Epithelial cell of esophagus (primary cell): Measurements from ENCODE around the gene NANOS1.

Experiments used
- DNase-seq: peaks from one replicate; pipeline ENCODE4 v3.0.0; 2010; ENCODE audit warnings: low read depth
- H3K4me3 ChIP-seq: 2 replicates; pipeline ENCODE4 v1.5.1; 2011; ENCODE audit warnings: mild to moderate bottlenecking, low read length, control low read depth
- CTCF ChIP-seq: IDR thresholded peaks from 2 replicates; pipeline ENCODE4 v1.5.1; 2011; ENCODE audit warnings: low read depth, mild to moderate bottlenecking, low read length, control low read depth, inconsistent platforms; ENCODE audit not compliant: insufficient read depth; ENCODE audit errors: missing control alignments

Gene NANOS1

GRCh38 chr10:119058010-119058409 lies 28.5 kb downstream of the NANOS1 start:
- TF ChIP-seq CTCF = no peak
- H3K4me3 ChIP-seq = no peak overlapping the region
- no peak for DNase-seq

- DNase-seq = no peak
- TF ChIP-seq CTCF = no peak
- H3K4me3 ChIP-seq = no peak overlapping the region
Measured at GRCh38 chr10:119059557-119059956, 30.0 kb downstream of the NANOS1 start.

GRCh38 chr10:119060107-119060506 lies 30.6 kb downstream of the NANOS1 start:
- TF ChIP-seq CTCF = no peak
- H3K4me3 ChIP-seq = no peak overlapping the region
- DNase-seq = no peak

GRCh38 chr10:119061352-119061751 lies 31.8 kb downstream of the NANOS1 start:
- no peak for DNase-seq
- TF ChIP-seq CTCF = no peak
- no peak overlapping the region for H3K4me3 ChIP-seq

- H3K4me3 ChIP-seq = no peak overlapping the region
- DNase-seq = no peak
- TF ChIP-seq CTCF = no peak
Measured at GRCh38 chr10:119061926-119062325, 32.4 kb downstream of the NANOS1 start.

- DNase-seq = no peak
- no peak for TF ChIP-seq CTCF
- no peak overlapping the region for H3K4me3 ChIP-seq
Measured at GRCh38 chr10:119070395-119071165, 41.1 kb downstream of the NANOS1 start.

GRCh38 chr10:119073584-119073983 lies 44.1 kb downstream of the NANOS1 start:
- no peak for DNase-seq
- no peak overlapping the region for H3K4me3 ChIP-seq
- no peak for TF ChIP-seq CTCF
